Measurements from ENCODE around the gene TINAG.

DNA sequence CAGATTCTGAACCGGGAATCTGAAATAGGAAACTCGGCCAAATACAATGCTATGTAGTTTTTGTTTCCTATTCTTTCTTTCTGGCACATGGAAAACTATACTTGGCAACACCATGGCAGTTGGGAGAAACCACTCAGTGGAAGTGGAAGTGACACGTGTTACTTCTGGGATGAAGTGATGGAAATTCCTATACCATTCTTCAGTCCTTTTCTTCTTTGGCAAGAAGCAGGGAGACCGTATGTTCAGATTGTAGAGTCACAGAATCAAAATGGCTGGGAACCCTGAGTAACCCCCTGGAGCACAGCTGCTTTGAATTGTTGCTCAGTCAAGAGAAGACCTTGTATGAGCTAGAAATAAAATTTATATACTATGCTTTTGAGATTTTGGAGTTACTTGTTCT lies 18.8 kb upstream of the TINAG start:
- TF ChIP-seq POLR2A (IDR thresholded peaks at IDR 0.05; ENCODE audit: low read length) (no peak), GATA1 (IDR thresholded peaks at IDR 0.05; ENCODE audit: low read depth, low read length) (no peak)
